DMS53 treated with DMSO at 0.1 percent for 48 hours (cell line): ENCODE data around the gene JUN.

Experiments used
- DNase-seq: peaks from one replicate; lab custom pipeline; 2025; ENCODE audit not compliant: unreplicated experiment; lab: John Stamatoyannopoulos, UW

Gene JUN

GRCh38 chr1:58784758-58785441 is 1.1 kb upstream of the JUN start:
- DNase-seq = peak; percentile 93

DNA sequence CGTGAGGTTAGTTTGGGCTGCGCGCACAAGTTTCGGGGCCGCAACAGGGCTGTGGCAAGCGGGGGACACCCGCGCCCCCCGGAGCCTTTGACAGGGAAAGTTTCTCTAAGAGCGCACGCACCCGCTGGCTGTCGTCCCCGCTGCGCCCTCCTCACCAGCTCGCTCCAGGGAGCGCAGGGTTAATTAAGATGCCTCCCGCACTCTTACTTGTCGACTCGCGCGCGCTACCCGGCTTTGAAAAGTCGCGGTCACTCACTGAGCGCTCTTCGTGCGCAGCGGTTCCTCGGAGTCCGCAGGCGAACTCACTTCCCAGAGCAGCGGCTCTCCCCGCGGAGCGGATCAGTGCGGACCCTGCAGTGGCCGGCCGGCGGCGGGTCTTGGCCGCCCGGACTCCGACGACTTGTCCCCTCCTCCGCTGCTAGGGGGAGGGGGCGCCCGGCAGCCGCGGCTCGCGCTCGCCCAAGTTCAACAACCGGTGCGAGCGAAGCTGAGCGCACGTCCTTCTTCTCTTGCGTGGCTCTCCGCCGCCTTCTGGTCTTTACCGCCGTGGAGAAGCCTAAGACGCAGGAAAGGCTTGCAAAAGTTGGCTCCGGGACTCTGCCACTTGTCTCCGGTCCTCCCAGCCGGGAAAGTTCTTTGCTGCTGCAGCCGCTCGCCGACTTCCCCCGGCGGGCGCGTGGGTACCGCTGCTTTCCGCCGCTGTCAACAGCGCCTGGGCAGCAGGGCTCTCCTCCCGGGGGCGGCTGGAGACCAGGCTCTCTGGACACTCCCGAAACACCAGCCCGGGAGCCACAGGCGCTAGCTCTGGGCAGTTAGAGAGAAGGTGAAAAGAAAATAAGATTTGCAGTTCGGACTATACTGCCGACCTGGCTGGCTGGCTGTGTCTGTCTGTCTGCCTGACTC is 506 bp downstream of the JUN start:
- peak; percentile 63 for DNase-seq

DNA sequence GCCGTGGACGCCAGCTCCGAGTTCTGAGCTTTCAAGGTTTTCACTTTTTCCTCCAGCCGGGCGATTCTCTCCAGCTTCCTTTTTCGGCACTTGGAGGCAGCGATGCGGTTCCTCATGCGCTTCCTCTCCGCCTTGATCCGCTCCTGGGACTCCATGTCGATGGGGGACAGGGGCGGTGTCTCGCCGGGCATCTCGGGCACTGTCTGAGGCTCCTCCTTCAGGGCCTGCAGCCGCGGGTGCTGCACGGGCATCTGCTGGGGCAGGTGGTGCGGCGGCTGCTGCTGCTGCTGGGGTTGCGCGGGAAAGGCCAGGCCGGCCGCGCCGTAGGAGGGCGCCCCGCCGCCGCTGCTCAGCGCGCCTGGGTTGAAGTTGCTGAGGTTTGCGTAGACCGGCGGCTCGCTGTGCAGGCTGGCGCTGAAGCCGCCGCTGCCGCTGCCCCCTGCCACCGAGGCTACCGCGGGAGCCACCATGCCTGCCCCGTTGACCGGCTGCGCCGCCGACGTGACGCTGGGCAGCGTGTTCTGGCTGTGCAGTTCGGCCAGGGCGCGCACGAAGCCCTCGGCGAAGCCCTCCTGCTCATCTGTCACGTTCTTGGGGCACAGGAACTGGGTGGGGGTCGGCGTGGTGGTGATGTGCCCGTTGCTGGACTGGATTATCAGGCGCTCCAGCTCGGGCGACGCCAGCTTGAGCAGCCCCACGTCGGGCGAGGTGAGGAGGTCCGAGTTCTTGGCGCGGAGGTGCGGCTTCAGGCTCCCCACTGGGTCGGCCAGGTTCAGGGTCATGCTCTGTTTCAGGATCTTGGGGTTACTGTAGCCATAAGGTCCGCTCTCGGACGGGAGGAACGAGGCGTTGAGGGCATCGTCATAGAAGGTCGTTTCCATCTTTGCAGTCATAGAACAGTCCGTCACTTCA is 1.4 kb downstream of the JUN start:
- DNase-seq = peak; percentile 78

DNA sequence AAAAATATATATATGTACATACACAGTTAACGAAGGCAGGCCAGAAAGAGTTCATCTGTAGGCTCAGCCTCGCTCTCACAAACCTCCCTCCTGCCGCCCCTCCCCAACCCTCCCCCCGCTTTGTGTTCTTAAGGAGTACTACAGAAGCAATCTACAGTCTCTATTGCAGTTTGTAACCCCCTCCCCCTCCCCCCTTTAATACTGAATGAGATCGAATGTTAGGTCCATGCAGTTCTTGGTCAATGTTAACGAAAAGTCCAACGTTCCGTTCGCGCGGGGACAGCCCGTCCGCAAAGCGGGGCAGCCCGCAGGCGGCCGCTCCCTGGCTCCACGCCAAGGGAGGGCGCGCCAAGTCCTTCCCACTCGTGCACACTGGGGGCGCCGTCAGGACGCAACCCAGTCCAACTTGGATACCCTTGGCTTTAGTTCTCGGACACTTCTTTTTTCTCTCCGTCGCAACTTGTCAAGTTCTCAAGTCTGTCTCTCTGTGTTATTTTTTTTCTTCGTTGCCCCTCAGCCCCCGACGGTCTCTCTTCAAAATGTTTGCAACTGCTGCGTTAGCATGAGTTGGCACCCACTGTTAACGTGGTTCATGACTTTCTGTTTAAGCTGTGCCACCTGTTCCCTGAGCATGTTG is 2.2 kb downstream of the JUN start:
- DNase-seq = peak; percentile 68

- DNase-seq = peak; percentile 63
These were observed 2.9 kb downstream of the JUN start for GRCh38 chr1:58780836-58781452.

DNA sequence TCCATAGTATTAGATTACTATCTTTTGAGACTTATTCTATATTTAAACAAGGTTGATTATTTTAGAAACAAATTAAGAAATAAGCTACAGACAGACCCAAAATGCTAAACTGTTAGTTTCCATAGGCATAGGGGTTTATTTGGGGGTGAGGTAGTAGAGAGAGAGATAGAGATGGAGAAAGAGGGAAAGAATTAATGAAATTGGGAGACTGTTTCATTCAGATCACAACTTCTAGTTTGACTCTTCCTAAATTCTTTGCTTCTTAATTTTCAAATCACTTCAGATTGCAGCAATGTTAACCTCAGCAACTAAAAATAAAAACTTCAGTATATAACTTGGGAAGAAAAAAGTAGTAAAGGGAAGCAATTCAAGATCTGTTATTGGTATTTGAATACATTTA is 3.4 kb downstream of the JUN start:
- peak; percentile 59 for DNase-seq

- DNase-seq = peak; percentile 96
These were observed 4.0 kb downstream of the JUN start for GRCh38 chr1:58779801-58780382.

- peak; percentile 68 for DNase-seq
These were observed 4.6 kb downstream of the JUN start for GRCh38 chr1:58779059-58779754.

GRCh38 chr1:58778385-58779000 is 5.4 kb downstream of the JUN start:
- no peak for DNase-seq

GRCh38 chr1:58774027-58774426 is 9.8 kb downstream of the JUN start:
- DNase-seq = no peak

DNA sequence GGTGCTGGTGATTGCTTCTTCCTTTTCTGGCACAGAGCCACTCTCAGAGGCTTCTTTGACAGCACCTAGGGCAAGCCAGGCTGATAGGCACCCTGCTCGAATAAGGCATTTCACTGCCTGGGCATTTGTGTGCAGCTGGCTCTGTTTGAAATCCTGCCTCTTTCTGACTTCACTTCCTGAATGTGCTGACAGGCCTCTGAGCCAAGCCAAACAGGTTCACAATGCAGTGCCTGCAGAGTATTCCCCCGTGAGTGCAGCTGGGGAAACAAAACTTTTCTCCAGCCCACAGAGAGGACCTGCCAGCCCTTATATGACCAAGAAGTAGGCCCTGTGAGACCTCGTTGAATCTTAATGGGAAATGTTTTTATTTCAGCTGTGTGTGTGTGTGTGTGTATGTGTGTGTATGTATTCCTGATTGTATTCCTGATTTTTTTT is 10.4 kb downstream of the JUN start:
- DNase-seq = peak; percentile 98

DNA sequence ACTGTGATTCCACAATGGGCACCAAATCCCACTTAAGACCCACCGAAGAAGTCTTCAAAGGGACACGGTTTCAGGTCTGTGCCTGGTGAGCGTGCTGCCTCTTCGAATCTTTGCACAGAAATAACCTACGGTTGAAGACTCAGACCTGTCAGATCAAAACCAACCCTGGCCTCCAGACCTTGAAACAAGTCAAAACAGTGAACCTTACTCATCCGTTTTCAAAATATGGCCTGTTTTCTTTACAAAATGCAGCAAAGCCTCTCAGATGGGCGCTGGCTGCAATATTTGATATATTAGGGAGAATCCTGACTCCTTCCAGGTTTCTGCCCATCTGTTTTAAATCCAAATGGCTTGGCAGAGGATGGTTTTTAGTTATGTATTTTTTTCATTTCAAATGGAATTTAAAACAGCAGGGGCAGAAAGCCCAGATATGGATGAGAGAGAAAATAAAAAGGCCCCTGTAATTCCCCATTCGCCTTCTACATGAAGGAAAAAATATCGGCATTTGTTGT is 14.0 kb downstream of the JUN start:
- DNase-seq = no peak

- DNase-seq = peak; percentile 65
These were observed 14.7 kb downstream of the JUN start for GRCh38 chr1:58768971-58769808.

DNA sequence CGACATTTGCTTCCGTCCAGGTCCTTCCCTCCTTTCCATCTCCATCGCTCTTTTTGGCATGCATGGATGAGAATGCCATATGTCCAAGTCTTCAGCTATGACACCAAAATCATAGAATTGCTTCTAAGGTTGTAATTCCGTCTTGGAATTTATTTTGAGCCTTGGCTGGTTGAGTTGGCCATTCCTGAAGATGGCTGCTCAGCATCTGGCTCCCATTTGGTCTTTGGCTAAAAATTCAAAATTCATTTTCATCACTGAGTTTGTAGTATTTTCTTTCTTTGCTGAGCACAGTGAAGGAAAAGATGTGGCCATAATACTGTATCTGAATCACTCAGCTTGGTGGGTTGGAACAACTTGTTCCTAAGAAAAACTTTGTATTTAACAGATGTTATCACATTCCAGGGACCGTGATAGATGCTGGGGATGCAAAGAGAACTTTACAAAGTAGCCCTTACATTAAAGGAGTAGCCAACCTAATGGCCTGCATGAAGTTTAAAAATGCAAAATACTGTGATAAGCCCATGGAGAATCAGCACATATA is 15.6 kb downstream of the JUN start:
- DNase-seq = no peak

DNA sequence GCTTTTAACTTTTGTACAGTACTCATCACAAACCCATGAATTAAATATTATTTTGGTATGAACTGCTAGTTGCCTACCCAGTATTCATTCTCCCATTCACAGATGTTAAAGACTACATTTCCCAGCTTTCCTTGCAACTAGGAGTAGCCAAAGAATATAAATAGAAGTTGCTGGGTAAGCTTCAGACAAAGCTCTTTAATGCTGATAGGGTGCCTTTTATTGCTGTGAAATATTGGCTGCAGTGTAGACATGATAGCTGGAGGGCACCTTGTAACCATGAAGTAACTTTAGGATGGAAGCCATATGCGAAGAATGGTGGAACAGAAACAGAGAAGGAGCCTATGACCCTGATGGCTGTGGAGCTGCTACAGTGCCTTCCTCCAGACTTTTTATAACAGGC is 16.7 kb downstream of the JUN start:
- no peak for DNase-seq

DNA sequence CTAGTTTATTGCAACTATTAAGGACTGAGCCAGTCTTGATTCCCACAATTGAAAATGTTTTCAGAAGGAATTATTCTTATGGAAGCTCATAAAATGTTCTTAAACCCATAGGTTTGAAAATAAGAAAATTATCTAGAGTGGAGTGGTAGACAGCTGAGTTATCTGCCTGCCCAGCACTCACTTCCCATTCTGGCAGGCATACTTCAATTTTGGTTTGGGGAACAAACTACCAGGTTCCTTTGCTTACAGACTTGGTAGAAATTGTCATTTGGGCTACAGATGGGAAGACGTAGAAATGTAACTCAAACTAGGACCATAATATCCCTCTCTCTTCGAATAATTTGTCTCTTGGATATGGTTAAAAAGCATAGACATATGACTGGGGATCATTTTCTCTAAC is 18.4 kb downstream of the JUN start:
- DNase-seq = no peak

- no peak for DNase-seq
These were observed 18.8 kb downstream of the JUN start for GRCh38 chr1:58765006-58765405.
